T1000 (cell line): ENCODE data around the gene OSBPL7.

Source experiments
- DNase-seq: peaks from one replicate; lab custom pipeline; 2025; ENCODE audit warnings: mixed read lengths; lab: John Stamatoyannopoulos, UW

Gene OSBPL7

GRCh38 chr17:47821424-47822391 lies at the start of gene OSBPL7:
Gene OSBPL7, minus strand, starts transcription at chr17:47821794. Its CDS starts 1,516 bp downstream, at chr17:47820278.
- peak; percentile 76 for DNase-seq

DNA sequence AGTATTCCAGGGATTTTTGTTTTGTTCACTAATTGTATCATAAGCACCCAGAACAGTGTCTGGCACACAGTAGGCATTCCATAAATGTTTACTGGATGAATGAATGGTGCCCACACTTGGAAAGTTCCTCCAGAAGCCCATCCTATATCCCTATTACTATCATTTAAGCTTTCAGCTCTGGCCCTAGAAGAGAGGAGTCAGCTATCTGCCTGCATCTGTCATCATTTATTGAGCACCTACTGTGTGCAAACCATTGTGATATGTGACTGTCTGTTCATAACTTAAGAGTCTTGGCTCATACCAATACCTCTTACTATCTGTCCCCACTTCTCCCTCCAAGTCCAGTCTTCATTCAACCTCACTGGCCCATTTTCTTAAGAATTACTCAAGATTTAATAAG lies 49.5 kb upstream of the OSBPL7 start:
- DNase-seq = no peak

DNA sequence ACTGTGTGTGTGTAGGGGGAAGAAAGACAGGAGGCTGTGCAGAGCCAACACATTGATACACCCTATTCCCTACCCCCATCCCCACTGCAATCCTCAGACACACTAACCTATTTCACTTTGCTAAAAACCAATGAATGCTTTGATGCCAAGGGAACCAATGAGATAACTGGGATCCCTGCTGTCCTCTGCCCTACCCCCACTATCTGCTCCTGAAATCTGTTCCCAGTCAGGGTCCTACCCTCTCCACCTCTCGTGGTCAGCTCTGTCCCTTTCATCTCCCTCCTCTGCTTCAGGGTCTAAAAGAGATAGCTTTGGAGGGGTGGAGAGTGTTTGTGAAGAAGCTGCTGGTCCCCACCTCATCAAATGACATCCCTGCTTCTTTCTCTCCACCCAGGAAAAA lies 48.5 kb upstream of the OSBPL7 start:
- DNase-seq = no peak

- DNase-seq = no peak
These were observed 47.5 kb upstream of the OSBPL7 start for GRCh38 chr17:47869114-47869513.

DNA sequence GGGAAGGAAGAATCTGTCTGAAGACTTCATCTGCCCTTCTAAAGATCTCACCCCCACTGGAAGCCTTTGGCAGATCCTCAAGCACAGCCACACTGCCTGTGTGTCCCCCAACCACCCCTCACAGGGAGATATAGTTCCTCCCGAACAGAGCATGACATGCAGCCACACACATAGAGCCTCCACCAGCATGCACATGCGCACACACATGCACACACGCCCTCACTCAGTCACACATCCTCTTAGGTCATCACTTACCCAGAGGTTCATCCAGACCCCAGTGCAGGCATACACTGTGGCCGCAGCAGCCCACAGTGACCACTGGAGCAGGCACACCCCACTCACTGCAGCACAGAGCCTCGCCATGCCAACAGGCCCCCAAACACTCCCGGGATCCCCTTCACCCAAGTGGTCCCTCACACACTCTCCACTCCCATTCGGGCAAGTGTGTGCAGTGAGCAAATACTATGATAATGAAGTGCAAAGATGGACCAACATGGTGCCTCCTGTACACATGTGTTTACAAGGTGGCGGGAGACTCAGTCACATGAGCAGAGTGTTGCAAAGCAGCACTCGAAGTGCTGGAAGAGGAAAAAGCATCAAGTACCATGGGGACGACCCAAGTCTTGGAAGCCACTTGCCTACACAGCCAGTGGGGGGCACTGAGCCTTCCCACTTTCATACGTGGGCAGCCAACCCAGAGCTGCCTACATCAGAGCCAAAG lies 46.4 kb upstream of the OSBPL7 start:
- DNase-seq = no peak

GRCh38 chr17:47866941-47867340 lies 45.3 kb upstream of the OSBPL7 start:
- DNase-seq = no peak

- DNase-seq = no peak
These were observed 43.2 kb upstream of the OSBPL7 start for GRCh38 chr17:47864791-47865216.

DNA sequence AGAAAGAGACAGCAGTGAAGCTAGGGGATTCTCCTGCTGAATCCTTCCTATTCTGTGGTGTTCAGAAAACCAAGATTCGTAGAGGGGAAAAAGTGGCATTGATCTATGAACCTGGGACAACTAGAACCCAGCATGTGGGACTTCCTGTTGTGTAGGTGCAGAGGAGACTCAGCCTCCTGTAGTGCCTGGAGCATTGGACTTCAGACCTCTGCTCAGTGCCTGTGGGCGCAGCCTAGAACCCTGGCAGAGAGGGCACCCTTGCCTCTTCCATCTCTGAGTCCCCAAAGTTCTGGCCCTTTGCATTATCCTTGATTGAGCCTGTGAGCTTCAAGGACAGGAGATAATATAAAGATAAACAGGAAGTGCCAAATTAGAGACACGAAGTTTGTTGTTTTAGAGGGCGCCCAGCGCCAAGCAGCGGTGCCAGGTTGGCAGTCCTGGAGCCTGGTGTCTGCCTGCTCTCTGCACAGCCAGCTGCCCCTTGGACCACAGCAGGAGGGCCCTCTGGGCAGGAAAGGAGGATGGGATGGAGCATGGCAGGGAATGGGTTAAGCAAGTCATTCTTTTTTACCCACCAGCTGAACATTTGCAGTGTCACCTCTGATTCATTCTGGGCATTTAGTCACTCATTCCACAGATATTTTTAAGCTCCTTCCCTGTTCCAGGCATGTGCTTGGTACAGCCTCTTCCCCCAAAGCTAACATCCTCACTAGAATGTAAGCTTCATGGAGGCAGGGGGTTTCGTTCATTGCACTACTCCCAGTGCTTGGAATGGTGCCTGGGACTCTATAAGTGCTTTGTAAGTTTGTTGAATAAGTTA lies 41.2 kb upstream of the OSBPL7 start:
- DNase-seq = peak; percentile 47

- DNase-seq = no peak
These were observed 38.8 kb upstream of the OSBPL7 start for GRCh38 chr17:47860386-47860785.

GRCh38 chr17:47857551-47858455 lies 36.2 kb upstream of the OSBPL7 start:
- DNase-seq = no peak

DNA sequence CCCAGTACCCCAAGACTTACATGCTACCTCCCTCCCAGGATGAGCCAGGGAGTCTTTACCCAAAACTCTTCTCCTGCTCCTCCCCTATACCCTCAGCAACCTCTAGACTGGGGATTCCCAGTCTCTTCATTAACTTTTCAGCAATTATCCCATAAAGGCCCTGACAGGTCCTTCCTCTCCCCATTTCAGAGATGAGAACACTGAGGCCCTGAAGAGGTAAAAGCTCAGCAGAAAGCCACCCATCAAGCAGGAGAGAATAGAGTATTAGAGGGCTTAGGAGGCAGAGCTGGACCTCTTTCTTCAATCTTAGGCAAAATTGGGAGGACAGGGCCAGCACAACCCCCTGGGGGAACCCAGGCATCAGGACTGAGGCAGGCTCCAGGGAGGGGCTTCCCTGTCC lies 35.2 kb upstream of the OSBPL7 start:
- DNase-seq = no peak

DNA sequence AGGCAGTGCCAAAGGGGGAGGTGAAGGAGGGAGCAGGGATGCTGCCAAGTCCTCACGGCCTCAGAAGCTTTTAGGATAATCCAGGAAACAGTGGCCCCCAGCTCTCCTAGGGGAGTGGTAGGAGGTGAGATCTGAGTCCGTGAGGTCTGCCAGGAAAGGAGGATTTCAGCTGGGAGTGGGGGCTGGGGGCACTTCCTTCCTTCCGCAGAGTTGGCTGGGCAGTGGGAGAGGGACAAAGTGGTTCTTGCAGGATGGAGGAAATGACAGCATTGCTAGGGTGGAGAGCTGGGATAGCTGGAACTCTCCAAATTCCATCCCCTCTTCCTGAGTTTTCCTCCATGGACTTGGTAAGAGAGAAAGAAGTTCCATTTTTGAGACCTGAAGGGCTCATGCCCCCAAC lies 34.1 kb upstream of the OSBPL7 start:
- DNase-seq = no peak

- no peak for DNase-seq
These were observed 32.0 kb upstream of the OSBPL7 start for GRCh38 chr17:47853616-47854015.

DNA sequence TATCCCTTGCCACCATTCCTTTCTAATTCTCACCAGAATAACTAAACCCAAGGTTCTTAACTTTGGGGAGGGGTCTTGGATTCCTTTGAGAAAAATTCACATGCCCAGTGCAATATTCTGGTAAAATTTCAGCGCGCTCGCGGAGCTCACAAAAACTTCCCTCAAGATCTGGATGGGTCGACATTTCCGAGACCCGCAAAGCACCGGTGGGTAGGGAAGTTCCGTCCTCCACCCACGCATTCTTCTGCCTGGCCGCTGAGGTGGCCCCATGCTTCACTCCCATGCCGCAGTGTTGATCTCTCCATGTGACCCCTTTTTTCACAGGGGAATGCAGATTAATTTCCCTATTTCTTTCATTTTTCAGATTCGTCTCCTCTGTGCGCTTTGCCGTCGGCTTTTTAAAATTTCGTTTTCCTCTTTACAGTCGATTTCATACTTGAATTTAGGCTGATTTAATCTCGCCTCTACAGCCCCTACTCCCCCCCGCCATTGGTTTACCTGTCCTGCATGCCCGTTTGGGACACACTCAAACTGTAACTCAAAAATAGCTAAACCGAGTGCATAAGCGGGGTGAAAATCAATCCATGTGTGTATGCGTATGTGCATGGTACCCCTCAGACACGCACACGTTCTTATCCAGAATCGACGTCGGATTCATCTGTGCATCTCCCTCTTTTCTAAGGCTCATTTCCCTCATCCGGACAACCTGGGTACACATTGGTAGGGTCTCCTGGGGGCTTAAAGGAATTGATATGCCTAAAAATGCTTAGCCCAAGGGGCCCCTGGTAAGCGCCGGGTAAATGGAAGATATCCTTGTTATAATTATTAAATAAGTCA lies 30.7 kb upstream of the OSBPL7 start:
- DNase-seq = no peak

GRCh38 chr17:47851764-47852112 lies 30.1 kb upstream of the OSBPL7 start:
- DNase-seq = no peak

DNA sequence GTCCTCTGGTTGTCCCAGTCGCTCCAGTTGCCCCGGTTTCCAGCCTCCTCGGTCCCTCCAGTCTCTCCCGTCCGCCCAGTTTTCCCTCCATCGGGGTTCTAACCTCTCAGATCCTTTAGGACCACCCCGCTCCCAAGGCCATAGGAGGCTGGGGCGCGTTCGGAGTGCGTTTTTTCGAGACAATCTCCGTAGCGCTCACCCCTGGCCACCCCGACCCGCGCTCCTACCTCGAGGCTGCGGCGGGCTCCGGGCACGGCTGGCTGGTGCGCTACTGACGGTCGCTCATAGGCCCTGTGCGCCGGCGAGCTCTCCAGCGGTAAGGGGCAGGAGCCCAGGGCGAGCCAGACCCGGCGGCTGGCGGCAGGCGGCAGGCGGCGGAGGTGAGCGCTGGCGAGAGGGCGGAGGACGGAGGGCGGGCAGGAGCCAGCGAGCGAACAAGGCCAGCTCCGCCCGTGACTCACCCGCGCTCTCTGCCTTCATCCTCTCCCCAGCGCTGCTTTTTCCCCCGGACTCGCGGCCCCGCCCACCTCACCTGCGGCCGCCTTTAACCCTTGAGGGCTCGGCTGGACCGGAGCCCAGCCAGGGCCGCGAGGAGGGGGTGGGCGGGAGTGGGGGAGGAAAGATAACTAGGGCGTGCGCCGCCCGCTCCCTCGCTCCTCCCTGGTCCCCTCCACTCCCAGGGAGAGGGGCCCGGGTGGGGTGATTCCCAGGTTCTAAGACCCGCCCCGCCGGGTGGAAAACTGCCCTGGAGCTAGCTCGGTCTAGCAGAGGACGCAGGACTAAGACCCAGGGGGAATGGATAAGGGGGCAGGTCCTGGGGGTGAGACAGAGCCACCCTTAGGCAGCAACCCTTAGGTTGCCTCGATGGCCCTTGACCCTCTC lies 29.3 kb upstream of the OSBPL7 start, which contains the start of gene SP6:
Gene SP6, minus strand, starts transcription at position 472 of the 882 bp plus-strand sequence. CDS start 2,734 bp downstream, outside the sequence.
- DNase-seq = peak; percentile 45

DNA sequence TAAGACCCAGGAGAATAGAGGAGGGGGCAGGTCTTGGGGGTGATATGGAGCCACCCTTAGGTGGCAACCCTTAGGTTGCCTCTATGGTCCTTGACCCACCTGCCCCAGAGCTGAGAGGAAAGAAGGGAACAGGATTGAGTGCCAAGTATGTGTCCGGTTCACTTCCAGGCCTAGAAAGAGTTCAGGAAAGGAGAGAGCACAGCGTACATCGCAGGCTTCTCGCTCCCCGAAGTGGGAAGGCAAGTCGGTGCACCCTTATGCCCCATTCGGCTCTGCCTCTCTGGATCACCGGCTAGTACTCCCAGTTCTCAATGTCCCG lies 28.7 kb upstream of the OSBPL7 start:
- DNase-seq = no peak

DNA sequence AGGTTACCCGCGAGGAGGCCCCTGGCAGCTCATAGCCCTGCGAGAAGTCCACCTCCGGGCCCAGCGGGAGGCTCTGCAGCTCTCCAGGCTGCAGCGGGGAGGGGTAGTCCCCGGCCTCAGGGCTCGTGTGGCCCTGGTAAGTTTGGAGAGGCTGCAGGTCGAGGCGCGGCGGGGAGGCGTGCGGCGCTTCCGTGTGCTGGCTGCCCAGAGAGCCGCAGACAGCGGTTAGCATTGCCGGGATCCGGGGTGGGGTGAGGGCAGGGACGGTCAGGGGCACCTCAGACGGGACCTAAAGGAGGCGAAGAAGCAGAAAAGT lies 26.6 kb upstream of the OSBPL7 start:
- no peak for DNase-seq
